GM18520 (cell line): ENCODE results near the gene MBP.
"Not testable (repeated sequence)": the region's sequence is repeated elsewhere in the genome, so short reads cannot be mapped to it uniquely, and the experiment has no call there.

Experiments
- ATAC-seq: cut with Tn5 transposase; IDR thresholded peaks from one replicate; pipeline ENCODE4 v1.9.1; 2021; ENCODE audit not compliant: unreplicated experiment

The MBP gene

DNA sequence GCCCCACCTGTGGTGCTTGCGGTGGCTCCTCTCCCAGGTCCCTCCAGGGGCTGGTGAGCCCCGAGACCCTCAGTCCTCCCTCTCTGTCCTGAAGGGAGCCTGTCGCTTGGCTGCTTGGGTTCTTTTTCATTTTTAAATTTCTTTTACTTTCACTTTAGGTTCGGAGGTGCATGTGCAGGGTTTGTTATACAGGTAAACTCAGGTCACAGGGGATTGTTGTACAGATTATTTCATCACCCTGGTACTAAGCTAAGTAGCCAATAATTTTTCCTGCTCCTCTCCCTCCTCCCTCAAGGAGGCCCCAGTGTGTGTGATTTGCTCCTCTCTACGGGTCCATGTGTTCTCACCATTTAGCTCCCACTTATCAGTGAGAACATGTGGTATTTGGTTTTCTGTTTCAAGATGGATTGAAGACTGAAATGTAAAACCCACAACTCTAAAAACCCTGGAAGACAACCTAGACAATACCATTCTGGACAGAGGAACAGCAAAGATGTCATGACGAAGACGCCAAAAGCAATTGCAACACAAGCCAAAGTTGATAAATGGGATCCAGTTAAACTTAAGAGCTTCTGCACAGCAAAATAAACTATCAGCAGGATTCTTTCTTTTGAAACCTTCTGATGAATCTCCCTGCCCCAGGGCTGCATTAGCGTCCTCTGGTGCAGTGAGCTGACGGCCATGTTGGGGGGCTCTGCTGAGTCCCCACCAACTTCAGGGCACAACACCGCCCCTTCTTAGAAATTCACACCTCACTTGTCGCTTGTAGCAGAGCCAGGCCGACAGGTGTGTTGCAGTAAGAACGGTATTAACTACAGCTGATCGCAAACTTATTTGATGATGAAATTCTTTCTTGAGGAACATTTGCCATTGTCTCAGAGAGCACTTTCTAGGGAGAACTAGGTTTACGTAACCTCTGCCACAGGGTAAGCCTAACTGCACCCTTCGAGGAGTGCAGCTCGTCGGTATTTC, 174.9 kb downstream of the MBP start:
- no peak for ATAC-seq

DNA sequence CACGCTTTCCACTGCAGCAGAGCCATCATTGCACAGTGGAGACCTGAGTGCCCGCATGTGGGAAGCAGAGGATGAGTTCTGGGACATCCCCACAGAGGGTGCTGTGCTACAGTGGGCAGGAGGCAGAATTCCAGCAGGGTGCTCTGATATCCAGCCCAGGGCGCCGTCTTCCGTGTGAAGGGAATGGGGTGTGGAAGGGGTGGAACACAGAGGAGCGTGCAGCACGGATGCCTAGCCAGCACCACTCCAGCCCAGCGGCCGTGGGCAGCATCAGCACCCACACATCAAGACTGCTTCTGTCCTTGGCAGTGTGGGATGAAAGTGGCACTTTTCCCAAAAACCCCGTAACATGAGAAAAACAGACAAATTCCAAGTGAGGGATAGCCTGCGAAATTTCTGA, 175.9 kb downstream of the MBP start:
- no peak for ATAC-seq

DNA sequence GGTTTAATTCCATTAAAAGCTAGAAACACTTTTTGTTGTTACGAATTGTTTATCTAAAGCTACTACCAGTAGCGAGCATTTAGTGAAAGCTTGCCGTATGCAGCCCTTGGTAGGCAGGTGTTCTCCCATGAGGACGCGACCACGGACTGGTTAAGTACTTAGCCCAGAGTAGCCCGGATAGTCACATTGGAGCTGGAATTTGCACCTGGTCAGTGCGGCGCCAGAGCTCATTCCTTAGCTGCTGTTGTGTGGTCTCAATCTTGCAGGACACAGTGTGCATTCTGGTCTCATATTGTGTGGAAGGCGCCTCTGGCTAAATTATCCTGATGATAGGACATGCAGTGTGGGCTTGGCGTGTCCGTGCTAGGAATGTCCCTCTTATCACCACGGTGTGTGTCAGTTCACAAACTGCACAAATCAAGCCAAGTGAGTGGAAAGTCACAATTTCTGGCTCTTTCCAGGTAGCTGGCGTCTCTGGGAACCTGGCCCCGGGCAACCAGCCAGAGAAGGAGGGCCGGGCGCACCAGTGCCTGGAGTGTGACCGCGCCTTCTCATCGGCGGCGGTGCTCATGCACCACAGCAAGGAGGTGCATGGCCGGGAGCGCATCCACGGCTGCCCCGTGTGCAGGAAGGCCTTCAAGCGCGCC, 176.9 kb downstream of the MBP start:
- ATAC-seq: no peak

DNA sequence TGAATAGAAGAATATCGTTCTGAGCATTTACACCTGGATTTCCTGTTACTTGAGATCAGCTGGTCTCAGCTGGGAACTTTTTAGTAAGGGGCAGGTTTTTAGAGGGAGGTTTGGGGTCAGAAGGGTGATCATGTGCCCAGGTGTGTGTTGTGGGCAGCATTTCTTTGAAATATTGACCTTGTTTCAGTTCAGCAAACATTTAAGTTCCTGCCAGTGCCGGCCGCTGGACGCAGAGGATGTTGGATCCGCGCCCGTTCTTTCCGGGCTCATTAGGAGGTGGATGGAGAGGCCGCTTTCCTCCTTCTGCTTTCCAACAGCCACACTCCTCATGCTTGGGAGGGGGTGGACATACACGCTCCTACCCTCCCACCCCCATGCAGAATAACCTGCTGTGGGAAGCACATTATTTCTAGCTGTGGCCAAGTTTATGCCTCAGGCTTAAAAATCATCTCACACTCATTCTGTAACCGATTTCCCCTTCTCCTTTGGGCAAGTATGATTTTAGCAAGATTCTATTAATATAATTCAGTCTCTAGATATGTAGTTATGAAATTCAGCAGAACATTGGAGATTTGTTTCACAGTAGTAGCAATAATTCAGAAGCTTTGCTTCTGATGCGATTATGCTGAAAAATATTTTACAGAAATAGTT, 178.9 kb downstream of the MBP start:
- ATAC-seq: no peak

DNA sequence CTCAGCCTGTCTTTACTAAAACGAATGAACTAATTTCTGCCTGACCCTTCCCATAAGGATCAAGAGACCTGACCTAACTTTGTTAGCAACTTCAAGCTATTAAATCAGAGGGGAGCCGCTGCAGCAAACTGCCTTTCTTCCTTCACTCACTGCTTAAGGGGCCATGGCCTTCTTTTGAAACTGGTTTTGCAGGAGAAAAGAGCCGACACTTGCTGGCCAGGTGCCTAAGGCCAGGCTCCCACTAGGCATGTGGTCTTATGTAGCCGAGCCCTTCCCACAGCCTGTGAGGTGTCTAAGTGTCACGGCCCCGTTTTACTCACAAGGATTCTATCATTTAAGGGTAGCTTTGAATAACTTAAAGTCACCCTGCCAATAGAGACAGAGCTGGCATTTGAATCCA, 179.4 kb downstream of the MBP start:
- no peak for ATAC-seq

DNA sequence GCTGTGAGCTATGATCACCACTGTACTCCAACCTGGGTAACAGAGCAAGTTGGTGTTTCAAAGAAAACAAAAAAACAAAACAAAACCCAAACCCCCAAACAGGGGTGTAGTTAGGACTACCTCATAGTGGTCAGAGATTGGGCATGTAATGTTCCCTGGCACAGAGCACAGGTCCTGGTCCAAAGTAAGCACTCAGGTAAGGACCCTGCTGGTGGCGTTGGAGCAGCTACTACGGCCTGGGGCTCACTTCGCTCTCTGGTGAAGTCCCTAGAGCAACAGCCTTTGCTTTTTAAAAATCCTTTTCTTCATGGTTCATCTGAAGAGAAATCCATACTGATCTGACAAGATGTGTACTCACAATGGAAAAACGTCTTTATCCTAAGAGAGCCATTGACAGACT, 179.8 kb downstream of the MBP start:
- no peak for ATAC-seq

DNA sequence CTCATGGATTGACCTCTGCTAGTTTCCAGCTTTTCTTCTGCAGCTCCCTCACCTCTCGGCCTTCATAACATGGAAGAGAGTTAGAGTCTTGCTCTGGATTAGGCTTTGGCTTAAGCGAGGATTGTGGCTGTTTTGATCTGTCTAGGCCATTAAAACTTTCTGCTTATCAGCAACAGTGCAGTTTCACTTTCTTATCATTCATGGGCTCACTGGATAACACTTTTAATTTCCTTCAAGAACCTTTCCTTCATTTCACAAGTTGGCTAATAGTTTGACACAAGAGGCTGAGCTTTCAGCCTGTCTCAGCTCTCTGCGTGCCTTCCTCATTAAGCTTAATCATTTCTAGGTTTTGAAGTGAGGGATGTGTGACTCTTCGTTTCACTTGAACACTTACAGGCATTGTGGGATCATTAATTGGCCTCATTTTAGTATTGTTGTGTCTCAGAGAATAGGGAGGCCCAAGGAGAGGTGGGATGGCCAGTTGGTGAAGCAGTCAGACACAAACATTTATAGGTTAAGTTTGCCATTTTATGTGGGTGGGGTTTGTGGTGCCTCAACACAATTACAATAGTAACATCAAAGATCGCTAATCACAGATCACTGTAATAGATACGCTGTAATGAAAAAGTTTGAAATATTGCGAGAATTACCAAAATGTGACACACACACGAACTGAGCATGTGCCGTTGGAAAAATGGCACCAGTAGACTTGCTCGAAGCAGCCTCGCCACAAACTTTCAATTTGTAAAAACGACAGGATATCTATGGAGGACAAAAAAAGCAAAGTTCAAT, 180.9 kb downstream of the MBP start:
- ATAC-seq: no peak

DNA sequence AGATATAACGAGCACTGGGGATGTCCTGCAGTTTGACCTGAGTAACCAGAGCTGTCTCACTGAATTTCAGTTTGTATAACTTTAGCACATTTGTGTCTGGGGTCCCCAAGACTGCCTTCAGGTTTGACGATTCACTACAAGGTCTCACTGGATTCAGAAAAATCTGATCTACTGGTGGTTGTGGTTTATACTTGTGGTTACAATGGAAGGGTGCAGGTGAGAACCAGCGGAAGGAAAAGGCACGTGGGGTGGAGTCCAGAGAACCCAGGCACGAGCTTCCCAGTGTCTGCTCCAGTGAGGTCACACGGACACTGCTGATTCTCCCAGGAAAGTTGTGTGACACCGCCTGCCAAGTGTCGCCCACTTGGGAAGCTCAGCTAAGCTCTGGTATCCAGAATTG, 184.2 kb downstream of the MBP start:
- ATAC-seq: no peak

DNA sequence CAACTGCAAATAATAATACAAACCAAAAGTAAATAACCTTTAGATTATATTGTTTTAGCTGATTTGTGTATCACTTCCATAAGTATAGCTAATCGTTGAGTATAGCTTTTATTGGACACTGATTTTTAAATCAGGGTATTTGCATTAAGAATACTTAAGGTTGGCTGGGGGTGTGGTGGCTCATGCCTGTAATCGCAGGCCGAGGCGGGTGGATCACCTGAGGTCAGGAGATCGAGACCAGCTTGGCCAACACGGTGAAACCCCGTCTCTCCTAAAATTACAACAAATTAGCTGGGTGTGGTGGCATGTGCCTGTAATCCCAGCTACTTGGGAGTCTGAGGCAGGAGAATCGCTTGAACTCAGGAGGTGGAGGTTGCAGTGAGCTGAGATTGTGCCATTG, 188.2 kb downstream of the MBP start:
- ATAC-seq: not testable (repeated sequence)

DNA sequence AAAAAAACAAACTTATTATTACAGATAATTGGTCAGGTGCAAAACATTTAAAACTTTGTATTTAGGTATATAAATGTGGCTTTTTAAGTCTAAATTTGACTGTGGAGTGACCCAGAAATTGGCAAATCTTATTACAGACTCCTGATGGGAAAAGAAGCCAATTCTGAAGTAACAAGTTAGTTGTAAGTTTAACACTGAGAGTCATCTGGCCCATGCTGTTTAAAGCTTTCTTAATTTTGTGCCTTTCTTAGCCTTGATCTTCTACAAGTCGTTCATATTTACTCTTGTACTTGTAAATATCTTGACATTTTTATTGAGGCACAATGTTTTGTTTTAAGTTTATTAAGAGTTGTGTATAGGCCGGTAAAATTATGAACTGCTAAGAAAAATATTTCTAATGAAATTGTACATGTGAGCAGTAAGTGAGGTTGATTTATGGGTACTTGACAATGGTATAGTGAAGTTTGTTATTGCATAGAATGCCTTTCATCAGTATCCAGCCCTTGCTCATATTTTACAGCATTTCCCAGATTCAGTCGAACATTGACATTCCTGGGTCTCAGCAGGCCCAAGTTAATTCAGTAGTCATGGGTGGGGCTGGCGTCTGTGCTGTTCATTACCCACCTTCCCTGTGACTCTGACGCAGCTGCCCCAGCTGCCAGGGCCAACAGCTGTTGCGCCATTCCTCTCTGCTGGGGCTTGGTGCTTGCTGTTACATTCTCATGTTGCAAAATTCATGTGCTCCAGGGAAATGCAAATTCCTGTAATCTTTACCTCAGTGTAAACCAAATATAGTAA, 188.8 kb downstream of the MBP start:
- ATAC-seq: no peak

DNA sequence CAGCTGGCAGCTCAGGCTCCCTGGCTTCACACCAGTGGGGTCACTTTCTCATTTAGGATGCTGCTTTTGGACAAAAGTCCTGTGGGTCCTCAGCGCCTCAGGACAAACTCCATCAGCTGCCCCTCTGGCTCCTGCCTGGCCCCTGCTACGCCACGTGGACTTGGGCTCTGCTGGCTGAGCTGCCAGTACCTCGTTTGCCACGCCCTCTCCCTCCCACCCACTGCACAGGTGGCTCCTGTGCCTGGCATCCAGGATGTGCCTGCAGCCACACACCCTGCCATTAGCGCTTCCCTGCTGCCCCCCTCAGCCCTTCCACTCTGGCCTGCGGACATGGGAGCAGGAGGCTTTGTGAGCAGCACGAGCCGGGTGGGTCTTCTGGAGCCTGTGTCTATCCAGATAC, 191.3 kb downstream of the MBP start:
- no peak for ATAC-seq

DNA sequence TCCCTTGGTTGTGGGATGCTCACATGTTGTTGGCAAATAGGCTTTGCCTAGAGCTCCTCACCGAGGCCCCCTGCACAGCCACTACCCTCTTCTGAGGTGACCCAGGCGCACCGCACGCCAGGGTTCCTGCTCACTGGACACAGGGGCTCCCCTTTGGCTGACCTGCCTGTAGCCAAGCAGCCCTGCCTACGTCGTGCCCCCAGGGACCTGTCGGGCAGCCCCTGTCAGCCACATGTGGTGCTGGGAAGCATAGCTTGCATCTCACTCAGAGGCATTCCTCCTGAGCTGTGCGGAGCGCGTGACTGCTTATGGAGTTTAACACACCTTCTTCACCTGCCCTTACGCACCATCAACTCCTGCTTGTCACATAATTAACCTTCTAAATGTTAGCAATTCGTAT, 194.0 kb downstream of the MBP start:
- ATAC-seq: no peak

DNA sequence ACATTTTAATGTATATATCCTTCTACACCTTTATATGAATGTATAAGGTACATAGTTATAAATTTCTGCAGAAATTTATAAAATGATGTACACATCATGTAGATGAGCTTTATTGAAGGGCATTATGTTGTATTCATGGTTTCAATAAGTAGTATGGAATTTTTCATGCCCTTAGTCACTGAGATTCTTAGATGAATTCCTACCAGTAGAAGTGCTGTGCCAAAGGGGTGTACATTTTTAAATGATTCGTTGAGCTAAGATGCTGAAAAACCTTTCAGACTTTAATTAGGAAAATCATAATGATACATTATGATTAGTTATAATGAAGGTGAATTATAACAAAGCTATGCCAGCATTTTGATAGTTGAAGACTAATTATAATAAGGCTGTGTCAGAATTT, 195.0 kb downstream of the MBP start:
- no peak for ATAC-seq

DNA sequence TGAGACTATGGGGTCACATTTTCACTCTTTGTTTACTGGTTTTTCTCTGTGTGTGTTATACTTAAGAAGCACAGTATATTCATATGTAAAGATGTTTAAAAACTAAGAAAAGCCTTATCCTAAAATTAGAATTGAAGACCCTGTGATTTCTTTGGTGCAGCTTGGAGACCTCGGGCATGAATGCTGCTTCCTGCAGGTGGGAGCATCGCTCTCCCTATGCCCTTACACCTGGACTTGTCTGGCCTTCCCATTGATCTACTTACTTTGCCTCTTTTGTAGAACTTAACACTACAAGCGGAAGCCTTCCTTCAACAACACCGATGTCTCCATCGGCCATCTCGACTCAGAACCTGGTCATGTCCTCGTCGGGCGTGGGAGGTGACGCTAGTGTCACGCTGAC, 195.7 kb downstream of the MBP start:
- no peak for ATAC-seq

DNA sequence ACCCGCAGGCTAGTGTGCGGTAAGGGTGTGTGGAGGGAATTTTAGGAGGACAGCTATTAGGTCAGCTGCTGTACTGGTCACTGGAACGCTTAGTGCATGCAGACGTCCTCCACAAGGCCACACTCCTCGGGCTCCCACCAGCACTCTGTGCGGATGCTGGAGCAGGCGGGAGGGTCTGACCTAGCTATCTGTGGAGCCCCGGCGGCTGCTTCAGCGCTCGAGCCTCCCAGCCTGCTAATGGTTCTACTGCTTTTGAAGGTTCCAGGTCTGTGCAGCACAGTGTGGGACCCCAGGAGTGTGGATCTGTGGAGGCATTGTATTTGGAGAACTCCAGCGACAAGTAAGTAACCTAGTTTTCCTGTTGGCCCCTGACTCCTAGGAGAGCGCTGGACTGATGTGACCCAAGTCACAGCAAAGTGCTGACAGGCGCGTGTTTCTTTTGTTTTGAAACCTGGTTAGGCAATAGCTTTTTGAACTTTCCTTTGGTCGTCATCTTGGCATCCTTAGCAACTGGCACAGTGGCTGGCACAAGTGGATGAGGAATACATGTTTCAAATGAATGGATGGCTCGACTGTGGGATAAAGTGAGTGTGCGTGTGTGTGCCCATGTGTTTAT, 196.8 kb downstream of the MBP start:
- ATAC-seq: no peak

DNA sequence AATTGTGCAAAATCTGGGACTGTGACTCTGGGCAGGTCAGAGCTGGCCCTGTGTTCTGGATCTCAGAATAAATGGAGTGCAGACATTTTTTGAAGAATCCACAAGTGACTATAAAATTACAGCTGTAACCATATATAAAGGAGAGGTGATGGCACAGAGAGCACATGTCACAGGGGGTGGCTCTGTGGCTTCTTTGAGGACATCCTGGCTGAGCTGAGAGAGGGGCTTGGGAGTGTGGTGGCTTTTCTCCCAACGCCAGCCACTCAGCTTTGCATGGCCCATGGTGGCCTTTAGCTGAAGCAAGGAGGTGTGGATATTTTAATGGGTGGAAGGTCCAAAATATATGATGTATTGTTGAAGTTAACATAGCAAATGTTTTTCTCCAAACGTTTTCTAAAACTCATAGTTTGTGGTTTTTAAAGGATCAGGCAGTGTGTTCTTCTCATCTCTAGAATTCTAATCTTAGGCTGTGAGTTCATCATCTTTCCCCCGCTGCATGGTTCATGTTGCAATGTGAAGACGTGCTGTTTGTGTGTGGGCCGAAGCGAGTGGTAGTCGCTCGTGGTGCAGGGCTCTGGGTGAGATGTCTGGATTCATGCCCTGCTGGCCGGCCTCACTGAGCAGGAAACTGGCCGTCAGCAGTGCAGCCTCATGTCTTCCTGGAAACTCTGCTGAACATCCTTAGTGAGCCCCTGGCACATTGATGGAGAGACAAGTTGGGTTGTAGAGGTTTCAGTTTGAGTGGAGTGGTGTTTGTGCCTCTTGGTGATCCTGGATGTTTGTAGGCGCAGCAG, 200.4 kb downstream of the MBP start:
- ATAC-seq: no peak

DNA sequence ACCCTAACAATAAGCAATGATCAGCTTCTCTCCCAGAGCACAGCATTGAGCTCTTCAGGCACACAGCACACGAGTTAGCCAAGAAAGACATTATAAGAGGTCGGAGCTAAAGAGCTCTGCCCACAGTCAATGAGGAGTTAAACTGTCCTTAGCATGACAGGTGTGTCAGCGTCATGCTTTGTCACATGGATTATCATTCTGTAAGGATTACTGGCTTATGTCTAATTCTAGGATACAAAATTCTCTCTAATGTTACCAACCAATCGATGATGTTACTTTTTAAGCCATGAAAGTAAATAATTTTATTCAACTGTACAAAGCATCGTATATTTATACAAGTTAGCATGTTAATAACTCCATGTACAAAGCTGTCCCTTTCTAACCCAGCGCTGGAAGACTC, 201.4 kb downstream of the MBP start:
- ATAC-seq: no peak
